Lung (tissue), 12 donors: ENCODE data around the gene NT5C2. TPM values are rescaled to one million over a fixed set of nuclear protein-coding genes. Genes with fewer than 3 reads are reported as not detected.
"Not testable (repeated sequence)": the region's sequence is repeated elsewhere in the genome, so short reads cannot be mapped to it uniquely, and the experiment has no call there.

Experiments
- ATAC-seq: fragments of 200-7000 bp; cut with Tn5 transposase; one replicate; pipeline ENCODE4 v1.9.1; 2020; ENCODE audit warnings: moderate number of reproducible peaks; ENCODE audit not compliant: insufficient read depth, low FRiP score
- DNase-seq, 3 donors: peaks; one replicate each; pipeline ENCODE4 v3.0.0-alpha.2; 2013 to 2017
- H3K27ac ChIP-seq, 2 donors: one replicate each; pipeline ENCODE4 v1.5.1; 2013; ENCODE audit warnings: mild to moderate bottlenecking in 2 of 2, moderate library complexity in 2 of 2, control low read depth in 1 of 2, inconsistent platforms in 1 of 2, low read depth in 1 of 2, low read length in 1 of 2
- H3K27me3 ChIP-seq, 3 donors: one replicate each; pipeline ENCODE4 v1.5.1; 2013; ENCODE audit warnings: low read length in 2 of 3; ENCODE audit not compliant: control insufficient read depth in 3 of 3, insufficient read depth in 3 of 3
- H3K36me3 ChIP-seq, 4 donors: one replicate each; pipeline ENCODE4 v1.5.1; 2013; ENCODE audit warnings: low read length in 4 of 4, mild to moderate bottlenecking in 1 of 4, moderate library complexity in 1 of 4; ENCODE audit not compliant: control insufficient read depth in 4 of 4, insufficient read depth in 4 of 4
- H3K4me1 ChIP-seq, 5 donors: one replicate each; pipeline ENCODE4 v1.5.1; 2013; ENCODE audit warnings: low read length in 5 of 5, mild to moderate bottlenecking in 2 of 5, moderate library complexity in 1 of 5; ENCODE audit not compliant: control insufficient read depth in 5 of 5, insufficient read depth in 5 of 5
- H3K4me3 ChIP-seq: one replicate; pipeline ENCODE4 v1.5.1; 2013; ENCODE audit warnings: mild to moderate bottlenecking, control low read depth, moderate library complexity
- H3K9ac ChIP-seq, 2 donors: one replicate each; pipeline ENCODE4 v1.5.1; 2013; ENCODE audit warnings: low read length in 2 of 2, control low read depth in 1 of 2; ENCODE audit not compliant: insufficient read depth in 1 of 2
- H3K9me3 ChIP-seq, 4 donors: one replicate each; pipeline ENCODE4 v1.5.1; 2013; ENCODE audit warnings: low read length in 3 of 4, mild to moderate bottlenecking in 1 of 4, moderate library complexity in 1 of 4; ENCODE audit not compliant: control insufficient read depth in 4 of 4, insufficient read depth in 3 of 4
- CTCF ChIP-seq: IDR thresholded peaks from 2 replicates; pipeline ENCODE4 v1.5.1; 2012; ENCODE audit warnings: mild to moderate bottlenecking; ENCODE audit errors: control extremely low read depth, extremely low read depth
- WGBS, 2 donors: extraction: QIAGEN DNeasy Blood & Tissue Kit; methylation state at CpG; one replicate each; pipeline ENCODE4 v1.1.7; 2013; 5-methylcytosine and 5-hydroxymethylcytosine counted together
- polyA plus RNA-seq, 2 donors: library from polyadenylated mRNA; stranded (reverse); fragments of 200-250 nt; gene quantifications; one replicate each; pipeline ENCODE4 v1.2.1, GENCODE V29; 2013
- total RNA-seq, 2 donors: library from RNA; depleted of rRNA in 1 of 2; stranded (reverse); fragments of >200 nt in 1 of 2; gene quantifications; one replicate each; pipeline ENCODE4 v1.2.1, GENCODE V29; 2014 to 2021
- donor health status: control.
- donor health status: control.
- donor health status: Bipolar disorder and iron deficiency.
- donor health status: healthy.
- donor health status: DM: yes; HTN: yes; CAD: no.

NT5C2 gene
- total and polyA plus RNA-seq, 4 donors: 32.1 to 178 (median 64.5) TPM

- 27 to 43% methylated on average over 6 of the region's 6 CpGs for WGBS, 2 donors
- no peak overlapping the region for H3K9ac ChIP-seq
- no peak for ATAC-seq
Observed at GRCh38 chr10:103186128-103186527, 6.9 kb downstream of the NT5C2 start.

GRCh38 chr10:103184615-103185014 is 8.5 kb downstream of the NT5C2 start:
- Histone ChIP-seq H3K27me3 (no peaks in the 10 kb centered on the region), H3K4me3 (no peak overlapping the region), H3K9ac (no peak overlapping the region), H3K4me1 (peaks cover 8 to 32% (median 13%) of the 10 kb centered on the region in 5 donors), H3K36me3 (peaks cover 4 to 8% (median 5%) of the 10 kb centered on the region in 4 donors), H3K9me3 (no peaks in the 10 kb centered on the region), H3K27ac (peak overlapping the region in 1 of 2 donors; percentile 53)
- ATAC-seq (no peak), DNase-seq (peak in 2 of 3 donors; percentile 33 to 67)
- no peak for TF ChIP-seq CTCF
- 2 to 12% methylated on average over 3 of the region's 3 CpGs for WGBS, 2 donors

More at GRCh38 chr10:103186128-103186527, 6.9 kb downstream of the NT5C2 start:
- Histone ChIP-seq H3K4me1 (peaks cover 8 to 34% (median 19%) of the 10 kb centered on the region in 5 donors), H3K27ac (no peak overlapping the region), H3K4me3 (no peak overlapping the region), H3K27me3 (no peaks in the 10 kb centered on the region), H3K9me3 (no peaks in the 10 kb centered on the region), H3K36me3 (peaks cover 0 to 2% (median 1%) of the 10 kb centered on the region in 4 donors)
- TF ChIP-seq CTCF: no peak
- no peak for DNase-seq

GRCh38 chr10:103183991-103184451 is 9.1 kb downstream of the NT5C2 start:
- ATAC-seq: peak; percentile 19
- not testable (repeated sequence) for DNase-seq, H3K9me3 ChIP-seq, H3K27me3 ChIP-seq, H3K4me3 ChIP-seq, H3K36me3 ChIP-seq, H3K9ac ChIP-seq
- H3K27ac ChIP-seq: peak overlapping the region in 1 of 2 donors; percentile 53
- peaks cover 8 to 32% (median 11%) of the 10 kb centered on the region in 5 donors for H3K4me1 ChIP-seq
- WGBS, 2 donors: 66 to 85% methylated on average over 12 of the region's 12 CpGs

- DNase-seq: peak; percentile 19 to 55 (median 46)
- H3K27ac ChIP-seq: peak overlapping the region in 1 of 2 donors; percentile 12
- TF ChIP-seq CTCF: no peak
- H3K4me1 ChIP-seq: peaks cover 3 to 24% (median 11%) of the 10 kb centered on the region in 5 donors
- no peaks in the 10 kb centered on the region for H3K9me3 ChIP-seq
- H3K36me3 ChIP-seq: peaks cover 9 to 13% (median 12%) of the 10 kb centered on the region in 4 donors
- no peak overlapping the region for H3K9ac ChIP-seq
- H3K27me3 ChIP-seq: no peaks in the 10 kb centered on the region
- WGBS, 2 donors: 24 to 52% methylated on average over 4 of the region's 4 CpGs
- no peak overlapping the region for H3K4me3 ChIP-seq
- no peak for ATAC-seq
Observed at GRCh38 chr10:103181244-103181643, 11.8 kb downstream of the NT5C2 start.
